HL-60 (cell line): ENCODE measurements around the gene SPHK1.

Experiments used
- DNase-seq, 2 experiments: peaks; one replicate each; pipeline ENCODE4 v3.0.0-alpha.2; 2010 to 2020; ENCODE audit warnings: low read depth in 1 of 2, low spot score in 1 of 2
- H3K27ac ChIP-seq: fragments of 250-450 bp; sonication (Bioruptor Pico); replicated peaks from 2 replicates; pipeline ENCODE4 v1.5.1; 2020; ENCODE audit warnings: mild to moderate bottlenecking, moderate library complexity
- H3K27me3 ChIP-seq: fragments of 250-450 bp; sonication (Bioruptor Pico); 2 replicates; pipeline ENCODE4 v1.5.1; 2021; ENCODE audit warnings: mild to moderate bottlenecking, moderate library complexity; ENCODE audit not compliant: insufficient read depth, poor library complexity, severe bottlenecking
- H3K4me3 ChIP-seq: replicated peaks from 2 replicates; pipeline ENCODE4 v1.5.1; 2011; ENCODE audit warnings: mild to moderate bottlenecking, control low read depth, low read length; ENCODE audit not compliant: insufficient read depth
- CTCF ChIP-seq: IDR thresholded peaks from one replicate; pipeline ENCODE4 v1.5.1; 2011; ENCODE audit warnings: low read length, control low read depth, inconsistent platforms; ENCODE audit not compliant: insufficient read depth
- GABPA ChIP-seq: IDR thresholded peaks from 2 replicates; pipeline ENCODE4 v1.6.1; 2012; ENCODE audit warnings: low read depth
- POLR2AphosphoS5 ChIP-seq: IDR thresholded peaks from 2 replicates; pipeline ENCODE4 v1.6.1; 2012; ENCODE audit warnings: low read depth
- REST ChIP-seq: IDR thresholded peaks from 2 replicates; pipeline ENCODE4 v1.6.1; 2012; ENCODE audit warnings: low read depth; ENCODE audit not compliant: insufficient replicate concordance
- SPI1 ChIP-seq: IDR thresholded peaks from 2 replicates; pipeline ENCODE4 v1.6.1; 2012; ENCODE audit warnings: low read depth, mild to moderate bottlenecking, borderline replicate concordance

SPHK1 gene

GRCh38 chr17:76383546-76384221 lies 725 bp upstream of the SPHK1 start:
- peak overlapping the region; percentile 58 for H3K4me3 ChIP-seq
- peaks cover 7% of the 10 kb centered on the region for H3K27me3 ChIP-seq
- DNase-seq, result peak in 1 of 2 experiments; percentile 66
- no peak for TF ChIP-seq SPI1
- no peak for TF ChIP-seq GABPA
- TF ChIP-seq POLR2AphosphoS5, result no peak
- TF ChIP-seq CTCF, result no peak
- TF ChIP-seq REST, result peak; percentile 10
- H3K27ac ChIP-seq, result peak overlapping the region; percentile 46

- DNase-seq, result no peak
- H3K27ac ChIP-seq, result no peak overlapping the region
These were observed 830 bp downstream of the SPHK1 start for GRCh38 chr17:76384987-76385891.

More at GRCh38 chr17:76384987-76385891, 830 bp downstream of the SPHK1 start:
- Histone ChIP-seq H3K27me3 (peaks cover 7% of the 10 kb centered on the region), H3K4me3 (peak overlapping the region; percentile 58)
- TF ChIP-seq CTCF (no peak), REST (no peak), POLR2AphosphoS5 (no peak), GABPA (no peak)
